ENCODE data around the gene SLC8A1. TPM values are rescaled to one million over a fixed set of nuclear protein-coding genes. Genes with fewer than 3 reads are reported as not detected.
A peak's percentile ranks its signal among the peaks of the same experiment; 100 is the strongest.

Gene SLC8A1
- total and polyA plus RNA-seq, 2 of the 13 experiments (the other 11 are each of a cell fraction or from before 2014, with no cell fraction given) = not detected

DNA sequence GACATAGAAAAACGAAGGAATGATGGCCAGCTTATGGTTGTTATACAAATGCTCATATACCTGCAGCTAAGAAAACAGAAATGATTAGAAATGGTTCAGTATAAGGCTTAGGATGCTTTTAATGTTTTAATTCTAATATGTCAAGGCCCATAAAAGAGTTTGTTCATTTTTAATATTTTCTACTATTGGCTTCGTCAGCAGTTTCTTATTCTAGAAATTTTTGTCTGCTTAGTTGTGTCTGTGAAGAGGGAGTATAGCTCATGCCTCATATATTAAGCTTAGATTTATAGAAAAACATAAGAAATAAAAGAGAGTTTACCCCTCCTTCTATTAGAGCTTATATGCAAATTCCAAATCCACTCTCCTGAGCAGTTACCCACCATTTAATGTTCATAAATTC, 292.6 kb downstream of the SLC8A1 start:
- WGBS (ENCODE audit: low lambda C conversion rate) = 2% methylated on average over 2 of the region's 2 CpGs

DNA sequence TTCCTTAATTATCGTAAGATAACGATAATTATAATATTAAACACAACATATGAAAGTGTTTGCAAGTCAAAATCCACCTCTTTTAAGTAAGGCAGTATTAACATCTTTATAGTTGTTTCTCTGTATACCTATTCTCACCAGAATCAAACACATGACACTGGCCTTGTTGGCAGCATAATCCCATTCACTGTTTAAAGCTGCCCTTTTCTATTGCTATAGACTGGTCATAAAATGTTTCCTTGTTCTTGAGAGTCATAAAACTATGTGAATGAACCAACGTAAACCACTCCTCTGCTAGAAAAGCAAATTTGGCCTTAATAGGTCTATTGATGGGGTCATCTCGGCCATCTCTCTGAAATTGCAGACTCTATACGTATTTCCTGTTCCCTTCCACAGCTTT, 293.1 kb downstream of the SLC8A1 start:
- Histone ChIP-seq H3K9ac (ENCODE audit: insufficient read depth, low read depth, low read length) (no peak overlapping the region), H3K36me3 (replicated peaks in 1 of 2; ENCODE audit: control insufficient read depth in 1 of 2, insufficient read depth in 2 of 2, low read length in 2 of 2) (no peaks in the 10 kb centered on the region), H3K27me3 (ENCODE audit: control insufficient read depth in 1 of 2, insufficient read depth in 2 of 2, low read length in 2 of 2) (0 out of 5 replicates have a peak, but pooled peaks cover 0 to 3% of the 10 kb centered on the region in 2 experiments), H3K27ac (ENCODE audit: extremely low read length, insufficient read depth, low read length) (no peak overlapping the region), H2AFZ (ENCODE audit: low read length) (no peak overlapping the region), H3K4me1 (ENCODE audit: insufficient read depth, low read length) (no peaks in the 10 kb centered on the region), H3K9me3 (ENCODE audit: low read length) (no peaks in the 10 kb centered on the region), H3K4me3 (replicated peaks in 1 of 3; ENCODE audit: insufficient read depth in 1 of 3, low read depth in 2 of 3, low read length in 3 of 3) (no peak overlapping the region), H4K20me1 (ENCODE audit: insufficient read depth, low read length) (no peaks in the 10 kb centered on the region), H3K79me2 (ENCODE audit: insufficient read depth, low read length) (no peaks in the 10 kb centered on the region), H3K4me2 (ENCODE audit: low read depth, low read length) (no peak overlapping the region)
- TF ChIP-seq TAF15 (IDR thresholded peaks at IDR 0.05; ENCODE audit: low read depth, low read length, poor library complexity, severe bottlenecking) (no peak), ZNF562 (CRISPR knock-in tag; IDR thresholded peaks at IDR 0.05; ENCODE audit: borderline replicate concordance) (no peak), ZFP62 (CRISPR knock-in tag; IDR thresholded peaks at IDR 0.05) (no peak), ZNF12 (CRISPR knock-in tag; IDR thresholded peaks at IDR 0.05) (no peak), ZFP36 (IDR thresholded peaks at IDR 0.05; ENCODE audit: borderline replicate concordance, low read depth, low read length, partially characterized antibody) (no peak), ZNF883 (CRISPR knock-in tag; IDR thresholded peaks at IDR 0.05; ENCODE audit: not compliant biosample characterization) (no peak), ZKSCAN1 (IDR thresholded peaks at IDR 0.05; ENCODE audit: low read length) (no peak)
- TF ChIP-seq, protein P1, sequence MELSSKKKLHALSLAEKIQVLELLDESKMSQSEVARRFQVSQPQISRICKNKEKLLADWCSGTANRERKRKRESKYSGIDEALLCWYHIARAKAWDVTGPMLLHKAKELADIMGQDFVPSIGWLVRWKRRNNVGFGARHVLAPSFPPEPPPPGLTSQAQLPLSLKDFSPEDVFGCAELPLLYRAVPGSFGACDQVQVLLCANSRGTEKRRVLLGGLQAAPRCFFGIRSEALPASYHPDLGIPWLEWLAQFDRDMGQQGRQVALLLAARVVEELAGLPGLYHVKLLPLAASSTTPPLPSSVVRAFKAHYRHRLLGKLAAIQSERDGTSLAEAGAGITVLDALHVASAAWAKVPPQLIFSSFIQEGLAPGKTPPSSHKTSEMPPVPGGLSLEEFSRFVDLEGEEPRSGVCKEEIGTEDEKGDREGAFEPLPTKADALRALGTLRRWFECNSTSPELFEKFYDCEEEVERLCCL (CRISPR knock-in tag; IDR thresholded peaks at IDR 0.05; ENCODE audit: borderline replicate concordance) = no peak
- TF ChIP-seq, protein P2, sequence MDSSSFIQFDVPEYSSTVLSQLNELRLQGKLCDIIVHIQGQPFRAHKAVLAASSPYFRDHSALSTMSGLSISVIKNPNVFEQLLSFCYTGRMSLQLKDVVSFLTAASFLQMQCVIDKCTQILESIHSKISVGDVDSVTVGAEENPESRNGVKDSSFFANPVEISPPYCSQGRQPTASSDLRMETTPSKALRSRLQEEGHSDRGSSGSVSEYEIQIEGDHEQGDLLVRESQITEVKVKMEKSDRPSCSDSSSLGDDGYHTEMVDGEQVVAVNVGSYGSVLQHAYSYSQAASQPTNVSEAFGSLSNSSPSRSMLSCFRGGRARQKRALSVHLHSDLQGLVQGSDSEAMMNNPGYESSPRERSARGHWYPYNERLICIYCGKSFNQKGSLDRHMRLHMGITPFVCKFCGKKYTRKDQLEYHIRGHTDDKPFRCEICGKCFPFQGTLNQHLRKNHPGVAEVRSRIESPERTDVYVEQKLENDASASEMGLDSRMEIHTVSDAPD (CRISPR knock-in tag; IDR thresholded peaks at IDR 0.05) = no peak
- TF ChIP-seq, protein P3, sequence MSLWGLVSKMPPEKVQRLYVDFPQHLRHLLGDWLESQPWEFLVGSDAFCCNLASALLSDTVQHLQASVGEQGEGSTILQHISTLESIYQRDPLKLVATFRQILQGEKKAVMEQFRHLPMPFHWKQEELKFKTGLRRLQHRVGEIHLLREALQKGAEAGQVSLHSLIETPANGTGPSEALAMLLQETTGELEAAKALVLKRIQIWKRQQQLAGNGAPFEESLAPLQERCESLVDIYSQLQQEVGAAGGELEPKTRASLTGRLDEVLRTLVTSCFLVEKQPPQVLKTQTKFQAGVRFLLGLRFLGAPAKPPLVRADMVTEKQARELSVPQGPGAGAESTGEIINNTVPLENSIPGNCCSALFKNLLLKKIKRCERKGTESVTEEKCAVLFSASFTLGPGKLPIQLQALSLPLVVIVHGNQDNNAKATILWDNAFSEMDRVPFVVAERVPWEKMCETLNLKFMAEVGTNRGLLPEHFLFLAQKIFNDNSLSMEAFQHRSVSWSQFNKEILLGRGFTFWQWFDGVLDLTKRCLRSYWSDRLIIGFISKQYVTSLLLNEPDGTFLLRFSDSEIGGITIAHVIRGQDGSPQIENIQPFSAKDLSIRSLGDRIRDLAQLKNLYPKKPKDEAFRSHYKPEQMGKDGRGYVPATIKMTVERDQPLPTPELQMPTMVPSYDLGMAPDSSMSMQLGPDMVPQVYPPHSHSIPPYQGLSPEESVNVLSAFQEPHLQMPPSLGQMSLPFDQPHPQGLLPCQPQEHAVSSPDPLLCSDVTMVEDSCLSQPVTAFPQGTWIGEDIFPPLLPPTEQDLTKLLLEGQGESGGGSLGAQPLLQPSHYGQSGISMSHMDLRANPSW (CRISPR knock-in tag; IDR thresholded peaks at IDR 0.05; ENCODE audit: borderline replicate concordance) = no peak
- no TSS peak for BruUV-seq (replicated peaks)
- ATAC-seq (no peak), FAIRE-seq (no peak), DNase-seq (ENCODE audit: low spot score) (no peak)
- in situ Hi-C loops (cut with HindIII; ENCODE audit: extremely low pct_ligation_motif_present, low pct_unique_long_range_greater_than_20kb) = no loop called here
- ChIA-PET CTCF (ENCODE audit: low intra/inter-chr PET ratio, low total read pairs) (no interaction called here), POLR2A (no interaction called here)
- WGBS (ENCODE audit: low lambda C conversion rate) = 7% methylated on average over 5 of the region's 5 CpGs
- intact Hi-C loops (cut with micrococcal nuclease; ENCODE audit: unreplicated experiment) = no loop called here

More for the DNA sequence above, 292.6 kb downstream of the SLC8A1 start:
- intact Hi-C loops (cut with micrococcal nuclease; ENCODE audit: unreplicated experiment) (no loop called here), in situ Hi-C loops (cut with HindIII; ENCODE audit: extremely low pct_ligation_motif_present, low pct_unique_long_range_greater_than_20kb) (no loop called here)
- Histone ChIP-seq H3K4me3 (replicated peaks in 1 of 3; ENCODE audit: insufficient read depth in 1 of 3, low read depth in 2 of 3, low read length in 3 of 3) (no peak overlapping the region), H2AFZ (ENCODE audit: low read length) (no peak overlapping the region), H3K9ac (ENCODE audit: insufficient read depth, low read depth, low read length) (no peak overlapping the region), H3K4me1 (ENCODE audit: insufficient read depth, low read length) (no peaks in the 10 kb centered on the region), H3K36me3 (replicated peaks in 1 of 2; ENCODE audit: control insufficient read depth in 1 of 2, insufficient read depth in 2 of 2, low read length in 2 of 2) (no peaks in the 10 kb centered on the region), H4K20me1 (ENCODE audit: insufficient read depth, low read length) (no peaks in the 10 kb centered on the region), H3K9me3 (ENCODE audit: low read length) (no peaks in the 10 kb centered on the region), H3K27me3 (ENCODE audit: control insufficient read depth in 1 of 2, insufficient read depth in 2 of 2, low read length in 2 of 2) (0 out of 5 replicates have a peak, but pooled peaks cover 0 to 3% of the 10 kb centered on the region in 2 experiments), H3K4me2 (ENCODE audit: low read depth, low read length) (no peak overlapping the region), H3K27ac (ENCODE audit: extremely low read length, insufficient read depth, low read length) (no peak overlapping the region), H3K79me2 (ENCODE audit: insufficient read depth, low read length) (no peaks in the 10 kb centered on the region)
- POLR2A ChIA-PET = no interaction called here
- no TSS peak for BruUV-seq (replicated peaks)
- TF ChIP-seq, protein P4, sequence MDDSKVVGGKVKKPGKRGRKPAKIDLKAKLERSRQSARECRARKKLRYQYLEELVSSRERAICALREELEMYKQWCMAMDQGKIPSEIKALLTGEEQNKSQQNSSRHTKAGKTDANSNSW (CRISPR knock-in tag; IDR thresholded peaks at IDR 0.05; ENCODE audit: borderline replicate concordance) = no peak
- TF ChIP-seq MAFK (conservative IDR thresholded peaks at IDR 0.05 in 1 of 2, IDR thresholded peaks at IDR 0.05 in 1 of 2; ENCODE audit: low read length in 2 of 2) = peak; percentile 58 to 85
- TF ChIP-seq SNAI1 (CRISPR knock-in tag; IDR thresholded peaks at IDR 0.05; ENCODE audit: borderline replicate concordance) = no peak
- TF ChIP-seq MAFF (IDR thresholded peaks at IDR 0.05; ENCODE audit: low read depth, low read length) = peak; percentile 64
- FAIRE-seq = no peak
- no peak for ATAC-seq
- DNase-seq (ENCODE audit: low spot score) = no peak
- CTCF ChIA-PET (ENCODE audit: low intra/inter-chr PET ratio, low total read pairs) = no interaction called here
